Motor neuron (in vitro differentiated cells): ENCODE measurements around the gene PRM1. TPM values are rescaled to one million over a fixed set of nuclear protein-coding genes. Genes with fewer than 3 reads are reported as not detected.

Source experiments
- ATAC-seq, 8 experiments: fragments of 200-7000 bp; cut with Tn5 transposase; replicated peaks in 6 of 8; 2 replicates each; pipeline ENCODE4 v1.8.0; 2021; ENCODE audit warnings: mild to moderate bottlenecking in 8 of 8, moderate library complexity in 8 of 8
- H3K27ac ChIP-seq, 2 donors: fragments of 250-450 bp; sonication (Bioruptor Pico); 2 replicates each; pipeline ENCODE4 v1.9.0; 2021; ENCODE audit warnings: antibody characterized with exemption in 2 of 2, mild to moderate bottlenecking in 2 of 2, moderate library complexity in 1 of 2
- H3K4me1 ChIP-seq, 2 donors: fragments of 250-450 bp; sonication (Bioruptor Pico); replicated peaks in 1 of 2; 2 replicates each; pipeline ENCODE4 v1.6.1; 2021; ENCODE audit warnings: antibody characterized with exemption in 2 of 2, mild to moderate bottlenecking in 2 of 2, moderate library complexity in 1 of 2
- H3K4me3 ChIP-seq, 5 donors: fragments of 250-450 bp; sonication (Bioruptor Pico); 2 replicates each; pipeline ENCODE4 v1.9.0; 2021; ENCODE audit warnings: antibody characterized with exemption in 5 of 5, mild to moderate bottlenecking in 5 of 5, moderate library complexity in 4 of 5
- WGBS, 10 experiments: fragments of 450-650 bp; shearing (Covaris generic); methylation state at CpG; one replicate each; pipeline ENCODE4 v1.0.0; 2022; 5-methylcytosine and 5-hydroxymethylcytosine counted together
- in situ Hi-C, 9 experiments: fragments of 400-800 bp; cut with MboI; loops; one replicate each; pipeline ENCODE4 v1.15.0; 2021; ENCODE audit warnings: low sequenced_read_pairs in 9 of 9, low pct_unique_long_range_greater_than_20kb in 2 of 9; ENCODE audit not compliant: unreplicated experiment in 9 of 9
- total RNA-seq, 8 experiments: library from RNA; unstranded; fragments of 300-600 nt; gene quantifications; 2 replicates each; pipeline versions ENCODE4 v1.2.3 to v1.2.4, GENCODE V29; 2022

PRM1 gene
- total RNA-seq, 8 experiments from 2014 or later: not detected

DNA sequence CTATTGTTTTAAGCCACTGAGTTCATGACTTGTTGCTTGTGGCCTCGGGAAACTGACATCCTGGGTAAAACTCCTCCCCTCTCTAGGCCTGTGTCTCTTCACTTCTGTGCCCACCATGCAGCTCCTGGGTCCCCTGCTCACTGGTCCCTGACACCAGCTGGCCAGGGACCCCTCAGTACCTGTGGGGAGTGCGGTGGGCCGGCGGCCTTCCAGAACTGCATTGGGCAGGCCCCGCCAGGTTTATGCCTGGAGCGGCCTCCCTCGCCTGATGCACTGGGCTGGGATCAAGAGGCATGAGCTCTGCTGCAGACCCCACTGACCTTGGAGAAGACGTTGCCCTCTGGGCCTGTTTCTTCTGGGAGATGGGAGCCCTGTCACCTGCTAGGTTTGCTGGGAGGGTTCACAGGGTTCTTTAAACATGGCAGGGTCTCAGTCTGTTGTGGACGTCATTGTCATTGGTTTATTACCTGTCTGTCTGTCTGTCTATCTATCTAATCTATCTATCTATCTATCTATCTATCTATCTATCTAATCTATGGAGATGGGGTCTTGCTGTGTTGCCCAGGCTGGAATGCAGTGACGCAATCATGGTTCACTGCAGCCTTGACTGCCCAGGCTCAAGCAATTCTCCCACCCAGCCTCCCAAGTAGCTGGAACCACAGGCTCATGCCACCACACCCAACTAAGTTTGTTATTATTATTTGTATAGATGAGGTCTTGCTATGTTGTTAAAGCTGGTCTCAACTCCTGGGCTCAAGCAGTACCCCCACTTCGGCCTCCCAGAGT is 42.6 kb upstream of the PRM1 start:
- WGBS, 10 experiments: 81 to 100% (median 95%) methylated on average over 1 to 4 of the region's 11 CpGs; no CpG with 5 or more reads in 4 of the 10 experiments
- no peak for ATAC-seq
- no peak overlapping the region for H3K27ac ChIP-seq
- in situ Hi-C loops: no loop called here
- H3K4me1 ChIP-seq: peaks cover 2 to 7% of the 10 kb centered on the region in 2 donors
- H3K4me3 ChIP-seq: no peak overlapping the region

DNA sequence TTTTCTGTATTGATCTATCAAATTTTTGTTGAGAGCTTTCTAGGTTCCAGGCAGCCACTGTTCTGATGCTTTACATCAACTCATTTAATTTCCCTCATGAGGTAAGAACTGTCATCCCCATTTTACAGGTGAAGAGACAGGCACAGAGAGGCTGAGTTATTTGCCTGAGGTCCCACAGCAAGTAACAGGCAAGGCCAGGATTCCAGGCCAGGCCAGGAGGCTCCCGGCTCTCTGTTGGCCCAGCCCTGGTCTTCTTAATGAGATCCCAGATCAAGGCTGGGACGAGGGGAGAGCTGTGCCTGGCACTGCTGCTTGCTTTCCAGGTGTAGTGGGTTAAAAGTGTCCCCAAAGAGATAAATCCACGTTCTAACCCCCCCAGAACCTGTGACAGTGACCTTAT is 41.7 kb upstream of the PRM1 start:
- no peak overlapping the region for H3K27ac ChIP-seq
- no peak for ATAC-seq
- WGBS, 10 experiments: 44 to 100% (median 94%) methylated on average over 1 to 3 of the region's 3 CpGs; no CpG with 5 or more reads in 2 of the 10 experiments
- no peaks in the 10 kb centered on the region for H3K4me1 ChIP-seq
- no peak overlapping the region for H3K4me3 ChIP-seq
- in situ Hi-C loops: no loop called here

DNA sequence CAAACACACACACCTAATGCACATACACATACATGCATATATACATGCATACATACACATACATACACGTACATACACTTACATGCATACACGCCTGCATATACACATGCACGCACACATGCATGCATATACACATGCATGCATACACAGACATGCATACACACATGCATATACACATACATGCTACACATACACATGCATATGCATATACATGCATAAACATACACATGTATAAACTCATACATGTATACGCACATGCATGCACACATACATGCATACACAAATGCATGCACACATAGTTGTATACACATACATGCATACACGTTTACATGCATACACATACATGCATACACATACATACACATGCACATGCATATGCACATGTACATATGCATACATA is 40.5 kb upstream of the PRM1 start:
- Histone ChIP-seq H3K27ac (no peak overlapping the region), H3K4me1 (no peaks in the 10 kb centered on the region), H3K4me3 (no peak overlapping the region)
- ATAC-seq: no peak
- WGBS, 10 experiments: 20 to 100% (median 67%) methylated on average over 1 to 5 of the region's 5 CpGs; no CpG with 5 or more reads in 2 of the 10 experiments
- in situ Hi-C loops: no loop called here

DNA sequence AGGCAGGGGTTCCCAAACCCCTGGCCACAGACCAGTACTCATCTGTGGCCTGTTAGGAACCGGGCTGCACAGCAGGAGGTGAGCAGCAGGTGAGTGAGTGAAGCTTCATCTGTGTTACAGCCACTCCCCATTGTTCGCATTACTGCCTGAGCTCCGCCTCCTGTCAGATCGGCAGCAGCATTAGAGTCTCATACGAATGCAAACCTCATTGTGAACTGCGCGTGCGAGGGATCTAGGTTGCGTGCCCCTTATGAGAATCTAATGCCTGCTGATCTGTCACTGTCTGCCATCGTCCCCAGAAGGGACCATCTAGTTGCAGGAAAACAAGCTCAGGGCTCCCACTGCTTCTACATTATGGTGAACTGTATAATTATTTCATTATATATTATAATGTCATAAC is 39.0 kb upstream of the PRM1 start:
- in situ Hi-C loops: no loop called here
- no peak overlapping the region for H3K4me3 ChIP-seq
- no peak for ATAC-seq
- 50 to 90% (median 80%) methylated on average over 1 to 7 of the region's 10 CpGs; no CpG with 5 or more reads in 2 of the 10 experiments for WGBS, 10 experiments
- H3K27ac ChIP-seq: no peak overlapping the region
- peaks cover 4 to 11% of the 10 kb centered on the region in 2 donors for H3K4me1 ChIP-seq

DNA sequence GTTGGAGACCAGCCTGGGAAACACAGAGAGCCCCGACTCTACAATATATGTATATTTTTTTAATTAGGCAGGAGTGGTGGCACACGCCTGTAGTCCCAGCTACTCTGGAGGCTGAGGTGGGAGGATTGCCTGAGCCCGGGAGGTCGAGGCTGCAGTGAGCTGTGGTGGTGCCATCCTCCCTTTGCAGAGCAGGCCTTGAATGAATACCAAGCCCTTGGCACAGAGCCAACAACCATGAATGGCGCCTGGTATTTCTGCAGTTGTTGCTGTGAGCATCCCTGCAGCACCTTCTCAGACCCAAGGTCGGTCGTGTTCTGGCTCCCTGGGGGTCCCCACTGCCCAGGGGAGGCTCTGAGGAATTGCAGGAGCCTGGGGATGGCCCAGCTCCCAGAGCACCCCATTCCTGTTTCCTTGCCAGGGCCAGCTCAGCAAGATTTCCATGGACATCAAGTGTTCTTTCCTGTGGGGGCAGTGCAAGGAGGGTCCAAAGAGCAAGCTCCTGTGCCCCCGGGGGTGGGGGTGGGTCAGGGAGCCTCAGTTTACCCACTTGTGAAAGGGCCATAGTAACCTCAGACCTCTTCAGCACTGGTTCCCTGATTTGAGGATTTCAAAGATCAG is 38.5 kb upstream of the PRM1 start:
- ATAC-seq: no peak
- in situ Hi-C loops: no loop called here
- WGBS, 10 experiments: 40 to 100% (median 80%) methylated on average over 1 to 5 of the region's 8 CpGs; no CpG with 5 or more reads in 5 of the 10 experiments
- H3K27ac ChIP-seq: no peak overlapping the region
- H3K4me3 ChIP-seq: no peak overlapping the region
- peaks cover 4 to 14% of the 10 kb centered on the region in 2 donors for H3K4me1 ChIP-seq

DNA sequence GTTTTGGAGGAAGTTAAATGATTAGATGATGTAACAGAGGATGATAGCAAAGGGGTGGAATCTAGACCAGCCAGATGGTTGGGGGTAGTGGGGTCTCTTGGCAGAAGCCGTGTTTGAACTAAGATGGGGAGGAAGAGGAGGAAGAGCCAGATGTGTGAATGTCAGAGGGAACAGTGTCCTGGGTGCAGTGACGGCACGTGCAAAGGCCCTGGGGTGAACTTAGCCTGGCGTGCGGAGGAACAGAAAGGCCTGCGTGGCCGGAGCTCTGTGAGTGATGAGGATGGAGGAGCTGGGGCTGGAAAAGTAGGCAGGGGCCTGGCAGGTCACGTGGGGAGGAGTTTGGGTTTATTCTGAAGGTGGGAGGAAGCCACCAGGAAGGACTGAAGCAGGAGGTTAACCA is 37.7 kb upstream of the PRM1 start:
- ATAC-seq: no peak
- 80 to 100% (median 96%) methylated on average over 1 to 8 of the region's 8 CpGs; no CpG with 5 or more reads in 3 of the 10 experiments for WGBS, 10 experiments
- Histone ChIP-seq H3K27ac (no peak overlapping the region), H3K4me3 (no peak overlapping the region), H3K4me1 (peaks cover 4 to 14% of the 10 kb centered on the region in 2 donors)
- in situ Hi-C loops: no loop called here

DNA sequence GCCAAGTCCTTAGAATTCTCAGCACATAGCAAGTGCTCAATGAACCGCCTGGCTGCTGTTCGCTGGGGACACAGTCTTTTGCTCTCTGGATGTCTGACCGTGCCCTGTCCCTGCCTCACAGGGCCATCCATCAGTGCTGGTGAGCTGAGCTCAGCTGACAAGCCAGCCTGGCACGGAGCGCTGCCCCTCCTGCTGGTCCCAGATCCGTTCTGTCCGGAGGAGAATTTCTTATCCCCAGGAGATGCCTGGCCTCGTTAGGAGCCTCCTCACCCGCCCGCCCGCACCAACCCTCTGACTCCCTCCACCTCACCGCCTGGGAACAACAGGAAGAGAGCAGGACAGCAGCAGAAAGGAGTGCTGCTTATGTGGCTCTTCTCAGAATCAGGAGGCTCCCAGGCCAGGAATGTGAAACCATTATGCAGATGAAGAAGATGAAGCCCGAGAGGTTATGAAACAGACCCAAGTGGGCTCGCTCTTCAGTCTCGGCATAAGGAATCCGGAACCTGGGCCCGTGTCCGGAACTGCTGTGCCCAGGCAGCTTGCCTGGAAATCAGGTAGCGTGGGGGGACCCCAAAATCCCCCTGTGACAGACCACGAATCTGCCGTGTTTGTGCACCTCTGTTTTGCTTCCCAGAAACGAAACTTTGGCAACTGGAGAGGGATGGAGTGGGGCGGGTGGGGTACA is 35.3 kb upstream of the PRM1 start:
- in situ Hi-C loops: no loop called here
- Histone ChIP-seq H3K4me1 (peaks cover 4 to 24% of the 10 kb centered on the region in 2 donors), H3K4me3 (no peak overlapping the region), H3K27ac (no peak overlapping the region)
- 54 to 77% (median 70%) methylated on average over 2 to 8 of the region's 23 CpGs; no CpG with 5 or more reads in 6 of the 10 experiments for WGBS, 10 experiments
- ATAC-seq: peak; percentile 6 to 77 (median 73)

DNA sequence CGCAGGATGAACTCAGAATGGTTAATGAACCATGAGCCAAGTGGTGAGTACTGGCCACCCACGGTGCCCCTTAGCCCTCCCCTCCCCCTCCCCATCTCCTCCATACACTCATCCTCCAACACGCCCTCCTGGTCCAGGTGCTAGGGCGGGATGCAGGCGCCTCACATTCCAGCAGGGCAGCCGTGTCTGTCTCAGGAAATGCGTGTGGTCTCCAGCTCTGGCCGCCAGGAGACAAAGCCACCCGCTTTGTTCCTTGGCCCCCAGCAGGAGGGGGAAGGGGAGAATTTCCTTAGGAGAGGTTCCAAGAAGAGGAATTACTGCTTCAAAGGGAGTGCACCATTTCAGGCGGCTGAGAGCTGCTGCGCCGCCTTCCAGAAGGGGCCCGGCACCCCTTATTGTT is 34.4 kb upstream of the PRM1 start:
- Histone ChIP-seq H3K27ac (peak overlapping the region; percentile 5 to 60), H3K4me3 (no peak overlapping the region), H3K4me1 (peaks cover 4 to 24% of the 10 kb centered on the region in 2 donors)
- 20% methylated on average over 1 of the region's 13 CpGs; no CpG with 5 or more reads in 9 of the 10 experiments for WGBS, 10 experiments
- in situ Hi-C loops: no loop called here
- peak; percentile 10 to 69 (median 61) for ATAC-seq

DNA sequence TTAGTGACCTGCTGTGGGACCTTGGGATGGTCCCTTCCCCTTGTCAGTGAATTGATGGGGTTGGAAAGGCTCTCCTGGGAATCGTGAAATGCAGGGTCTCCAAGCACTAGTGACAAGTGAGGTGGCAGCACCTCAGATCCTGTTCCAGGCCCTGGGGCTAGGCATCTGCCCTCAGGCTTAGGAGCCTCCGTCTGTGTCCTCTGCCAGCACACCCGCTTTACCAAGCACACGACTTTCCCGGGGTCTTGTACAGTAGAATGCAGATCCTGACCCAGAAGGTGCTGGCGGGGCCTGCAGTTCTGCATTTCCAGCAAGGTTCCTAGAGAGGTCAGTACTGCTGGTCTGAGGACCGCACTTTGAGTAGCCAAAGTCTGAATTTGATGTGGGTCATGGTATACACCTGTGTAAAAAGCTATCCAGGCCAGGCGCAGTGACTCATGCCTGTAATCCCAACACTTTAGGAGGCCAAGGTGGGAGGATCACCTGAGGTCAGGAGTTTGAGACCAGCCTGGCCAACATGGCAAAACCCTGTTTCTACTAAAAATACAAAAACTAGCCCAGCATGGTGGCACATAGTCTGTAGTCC is 33.3 kb upstream of the PRM1 start:
- H3K27ac ChIP-seq: no peak overlapping the region
- no peak for ATAC-seq

DNA sequence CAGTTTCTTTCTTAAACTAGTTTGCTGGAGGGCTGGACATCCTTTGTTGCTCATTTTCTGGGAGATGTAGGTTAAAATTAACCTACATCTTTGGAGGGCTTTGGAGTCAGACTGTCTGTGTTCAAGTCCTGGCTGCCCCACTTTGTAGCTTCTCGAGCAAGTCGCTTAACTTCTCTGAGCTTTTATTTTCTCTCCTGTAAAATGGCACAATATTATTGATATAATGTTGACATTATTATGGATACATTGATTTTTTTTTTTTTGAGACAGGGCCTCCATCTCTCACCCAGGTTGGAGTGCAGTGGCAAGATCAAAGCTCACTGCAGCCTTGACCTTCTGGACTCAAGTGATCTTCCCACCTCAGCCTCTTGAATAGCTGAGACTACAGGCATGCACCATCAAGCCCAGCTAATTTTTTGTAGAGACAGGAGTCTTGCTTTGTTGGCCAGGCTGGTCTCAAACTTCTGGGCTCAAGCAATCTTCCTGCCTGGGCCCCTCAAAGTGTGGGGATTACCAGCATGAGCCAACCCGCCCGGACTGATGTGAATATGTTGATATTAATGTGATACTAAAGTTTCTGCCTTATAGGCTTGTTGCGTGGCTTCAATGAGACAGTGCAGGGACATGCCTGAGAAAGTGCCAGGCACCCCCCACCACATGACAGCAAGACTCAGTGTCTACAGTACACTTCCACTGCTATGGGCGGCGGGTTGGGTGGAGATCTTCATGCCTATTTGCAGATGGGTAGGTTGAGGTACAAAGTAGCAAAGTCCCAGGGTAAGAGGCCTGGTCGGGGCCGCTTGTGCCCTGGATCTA is 32.6 kb upstream of the PRM1 start:
- H3K27ac ChIP-seq: no peak overlapping the region

More for the DNA sequence above, 33.3 kb upstream of the PRM1 start:
- 80 to 100% (median 86%) methylated on average over 1 to 3 of the region's 8 CpGs; no CpG with 5 or more reads in 3 of the 10 experiments for WGBS, 10 experiments
- in situ Hi-C loops: no loop called here
- Histone ChIP-seq H3K4me3 (no peak overlapping the region), H3K4me1 (peaks cover 4 to 24% of the 10 kb centered on the region in 2 donors)

DNA sequence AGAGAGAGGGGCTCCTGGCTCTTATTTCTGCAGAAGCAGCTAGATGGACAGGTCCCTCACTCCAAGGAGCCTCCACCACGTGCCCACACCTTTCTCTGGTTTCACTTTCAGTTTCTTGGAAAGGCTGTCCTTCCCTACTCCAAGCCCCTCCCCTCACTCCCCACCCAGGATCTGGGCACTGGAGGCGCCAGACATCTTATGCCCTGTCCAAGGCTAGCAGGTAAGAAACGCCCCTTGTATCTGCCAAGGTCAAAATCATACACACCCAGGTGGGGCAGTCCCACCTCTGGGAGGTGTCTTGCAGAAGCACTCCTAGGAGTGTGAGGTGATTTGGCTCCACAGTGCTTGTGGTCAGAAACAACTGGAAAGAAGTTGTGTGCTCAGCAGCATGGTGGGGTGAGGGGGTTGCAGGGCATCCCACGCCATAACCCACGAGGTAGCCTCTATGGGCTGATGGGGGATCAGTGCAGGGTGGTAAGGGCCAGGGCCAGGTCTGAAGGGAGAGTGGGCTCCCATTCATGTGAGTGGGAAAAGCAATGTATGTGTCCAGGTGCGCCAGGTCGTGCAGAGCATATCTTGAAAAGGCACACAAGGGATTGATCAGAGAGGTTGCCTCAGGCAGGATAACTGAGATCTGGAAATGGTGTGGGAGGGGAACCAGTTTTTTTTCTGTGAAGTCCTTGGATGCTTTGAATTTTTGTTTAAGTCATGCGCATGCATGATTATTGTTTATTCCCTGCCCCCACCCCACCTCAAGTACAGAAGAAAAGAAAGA is 31.8 kb upstream of the PRM1 start:
- Histone ChIP-seq H3K27ac (no peak overlapping the region), H3K4me1 (peaks cover 4 to 24% of the 10 kb centered on the region in 2 donors), H3K4me3 (no peak overlapping the region)
- WGBS, 10 experiments: 0 to 89% (median 70%) methylated on average over 1 to 3 of the region's 8 CpGs; no CpG with 5 or more reads in 4 of the 10 experiments
- ATAC-seq: peak in 7 of 8 experiments; percentile 22 to 74 (median 54)
- in situ Hi-C loops: no loop called here

More for the DNA sequence above, 32.6 kb upstream of the PRM1 start:
- H3K4me1 ChIP-seq: peaks cover 4 to 24% of the 10 kb centered on the region in 2 donors
- 69 to 94% (median 81%) methylated on average over 1 to 4 of the region's 9 CpGs; no CpG with 5 or more reads in 4 of the 10 experiments for WGBS, 10 experiments
- in situ Hi-C loops: no loop called here
- ATAC-seq: peak in 1 of 8 experiments; percentile 4
- H3K4me3 ChIP-seq: no peak overlapping the region
